Measurements from ENCODE around the gene SLC29A4.
A peak's percentile ranks its signal among the peaks of the same experiment; 100 is the strongest.
"Not testable (repeated sequence)": the region's sequence is repeated elsewhere in the genome, so short reads cannot be mapped to it uniquely, and the experiment has no call there.

SLC29A4 gene

GRCh38 chr7:5274985-5275431 lies 7.7 kb upstream of the SLC29A4 start:
- not testable (repeated sequence) for DNase-seq

- not testable (repeated sequence) for DNase-seq
These were observed 7.2 kb upstream of the SLC29A4 start for GRCh38 chr7:5275510-5275909.

GRCh38 chr7:5276123-5276522 lies 6.6 kb upstream of the SLC29A4 start:
- DNase-seq, result not testable (repeated sequence)

DNA sequence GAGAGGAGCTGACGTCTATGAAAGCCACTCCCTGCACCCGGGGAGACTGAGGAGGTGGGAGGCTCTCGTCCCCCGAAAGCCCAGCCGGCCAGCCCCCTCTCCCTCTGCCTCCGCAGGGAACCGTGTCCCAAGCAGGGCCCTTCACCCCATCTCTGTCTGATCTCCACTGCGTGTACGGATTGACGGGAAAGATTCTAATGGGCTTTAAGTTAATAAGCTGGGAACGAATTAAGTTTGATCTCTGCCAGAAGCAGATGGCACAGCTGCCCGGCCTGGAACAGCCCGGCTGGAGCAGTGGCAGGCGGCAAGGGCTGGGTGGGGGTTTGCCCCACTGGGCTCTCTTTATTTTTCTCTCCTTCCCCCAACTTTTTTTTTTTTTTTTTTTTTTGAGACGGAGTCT lies 6.1 kb upstream of the SLC29A4 start:
- DNase-seq, result no peak

GRCh38 chr7:5278766-5279165 lies 4.0 kb upstream of the SLC29A4 start:
- no peak for DNase-seq

DNA sequence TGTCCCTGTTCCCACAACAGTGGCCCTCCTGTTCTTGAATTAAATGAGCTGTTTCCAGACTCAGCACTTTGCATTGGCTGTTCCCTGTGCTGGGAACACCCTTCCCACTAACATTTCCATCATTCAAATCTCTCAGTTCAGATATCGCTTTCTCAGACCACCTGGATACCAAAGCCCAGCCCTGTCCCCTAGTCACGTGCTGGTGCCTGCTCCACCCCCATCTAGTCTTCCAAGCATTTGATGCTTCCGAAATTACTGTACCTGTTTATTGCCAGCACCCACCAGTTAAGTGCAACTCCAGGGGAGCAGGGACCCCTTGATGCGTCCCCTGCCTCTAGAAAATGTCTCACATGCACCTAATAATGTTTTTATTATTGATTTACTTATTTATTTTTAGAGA lies 3.0 kb upstream of the SLC29A4 start:
- DNase-seq, result no peak

GRCh38 chr7:5281598-5282500 lies 894 bp upstream of the SLC29A4 start:
- not testable (repeated sequence) for DNase-seq

DNA sequence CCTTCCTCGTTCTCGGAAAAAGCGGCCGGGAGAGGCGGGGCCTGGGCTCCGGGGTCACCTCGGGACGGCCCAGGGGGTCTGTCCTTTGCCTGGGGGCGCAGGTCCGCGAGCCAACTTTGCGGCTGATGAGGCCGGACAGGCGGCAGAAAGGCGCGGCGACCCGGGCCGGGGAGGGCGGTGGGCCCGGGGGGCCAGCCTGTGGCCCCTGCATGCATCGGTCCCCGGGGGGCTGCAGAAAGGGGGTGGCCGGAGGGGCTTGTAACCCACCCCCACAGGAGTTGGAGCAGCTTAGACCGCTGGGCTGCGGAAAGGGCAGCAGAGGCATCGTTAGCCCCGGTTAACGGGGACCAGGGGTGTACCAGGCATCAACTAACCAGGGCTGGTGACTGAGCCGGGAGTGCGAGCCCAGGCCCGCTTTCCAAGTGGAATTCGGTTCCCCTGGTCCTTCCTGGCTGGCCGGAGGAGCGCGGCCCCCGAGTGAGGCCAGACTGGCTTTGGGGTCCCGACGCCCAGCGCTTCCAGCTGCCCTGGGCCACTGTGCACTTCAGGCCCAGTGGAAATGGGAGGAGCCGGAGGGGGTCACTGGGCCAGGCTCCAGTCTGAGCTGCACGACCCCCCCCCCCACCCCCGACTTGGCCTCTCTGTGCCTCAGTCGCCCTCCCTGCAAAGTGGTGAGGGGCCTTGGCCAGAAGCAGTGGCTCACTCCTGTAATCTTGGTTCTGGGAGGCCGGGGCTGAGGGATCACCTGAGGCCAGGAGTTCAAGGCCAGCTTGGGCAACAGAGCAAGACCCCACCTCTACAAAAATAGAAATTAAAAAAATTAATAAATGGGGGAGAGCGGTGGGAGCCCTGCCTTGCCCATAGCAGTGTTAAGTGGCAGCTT lies 919 bp downstream of the SLC29A4 start:
- no peak for DNase-seq

DNA sequence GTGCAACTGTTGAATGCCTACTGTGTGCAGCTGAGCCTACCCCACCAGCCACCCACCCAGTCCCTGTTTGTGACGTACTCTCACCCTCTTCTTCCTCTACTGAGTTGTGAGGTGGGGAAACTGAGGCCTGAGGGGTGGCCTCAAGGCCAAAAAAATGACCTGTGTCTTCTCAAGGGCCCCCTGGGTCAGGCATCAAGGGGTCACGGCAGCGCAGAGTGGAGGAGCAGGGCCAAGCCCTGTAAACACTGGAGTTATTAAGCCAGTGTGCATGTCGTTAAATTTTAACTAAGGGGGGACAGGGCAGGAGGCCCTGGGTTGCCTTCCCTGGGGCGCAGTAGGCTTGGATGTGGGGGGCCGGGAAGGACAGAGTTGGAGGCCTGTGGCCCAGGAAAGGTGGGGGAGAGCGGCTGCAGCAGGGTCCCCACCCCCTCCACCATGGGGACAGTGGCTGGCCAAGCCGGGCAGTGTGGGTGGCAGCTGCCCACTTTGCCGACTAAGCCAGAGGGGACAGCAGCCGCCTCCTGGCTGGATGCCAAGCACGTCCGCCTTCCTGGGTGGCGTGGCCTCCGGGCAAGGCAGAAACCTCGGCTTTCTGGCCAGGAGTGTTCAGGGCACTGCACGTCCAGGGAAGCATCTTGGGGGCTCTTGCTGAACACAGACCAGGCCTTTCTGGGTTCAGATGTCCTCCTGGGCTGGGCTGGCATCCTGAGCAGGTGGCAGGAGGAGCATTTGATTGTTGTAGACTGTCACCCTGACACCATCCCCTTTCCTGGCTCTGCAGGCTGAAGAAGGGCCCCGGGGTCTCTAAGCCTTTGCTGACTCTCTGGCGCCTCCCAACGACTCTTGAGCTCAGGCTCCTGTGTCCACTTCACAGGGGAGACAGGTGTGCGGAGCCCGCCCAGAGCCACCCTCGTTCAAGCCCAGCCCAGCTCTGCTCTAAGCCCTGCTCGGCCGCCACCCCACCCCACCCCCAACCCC lies 1.9 kb downstream of the SLC29A4 start:
- DNase-seq, result no peak

- no peak for DNase-seq
These were observed 4.2 kb downstream of the SLC29A4 start for GRCh38 chr7:5286933-5287332.

DNA sequence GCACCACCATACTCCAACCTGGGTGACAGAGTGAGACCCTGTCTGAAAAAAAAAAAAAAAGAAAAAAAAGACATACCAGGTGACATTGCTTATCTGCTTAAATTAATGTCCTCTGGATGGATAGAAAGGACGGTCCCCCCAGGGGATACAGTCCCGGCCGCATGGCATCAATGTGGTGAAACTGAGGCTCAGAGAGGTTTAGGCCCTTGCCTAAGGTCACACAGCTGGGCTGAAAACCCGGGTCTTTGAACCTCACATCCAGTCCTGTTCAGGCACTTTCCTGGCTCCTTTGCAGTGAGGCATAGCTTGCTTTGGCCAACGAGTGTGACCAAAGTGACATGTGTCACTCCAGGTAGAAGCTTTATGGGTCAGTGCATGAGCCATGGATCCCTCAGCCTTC lies 4.6 kb downstream of the SLC29A4 start:
- DNase-seq, result not testable (repeated sequence)

DNA sequence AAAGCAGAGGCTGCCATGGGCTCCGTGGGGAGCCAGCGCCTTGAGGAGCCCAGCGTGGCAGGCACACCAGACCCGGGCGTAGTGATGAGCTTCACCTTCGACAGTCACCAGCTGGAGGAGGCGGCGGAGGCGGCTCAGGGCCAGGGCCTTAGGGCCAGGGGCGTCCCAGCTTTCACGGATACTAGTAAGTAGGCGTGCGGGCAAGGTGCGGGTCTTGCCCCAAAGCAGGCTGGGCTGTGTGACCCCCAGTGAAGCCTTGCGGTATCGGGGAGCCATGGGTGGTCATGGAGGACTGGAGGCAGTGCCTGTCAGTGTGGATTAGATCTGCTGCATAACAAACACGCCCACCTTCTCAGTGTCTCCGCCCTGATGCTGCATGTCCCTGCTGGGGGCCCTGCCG lies 5.1 kb downstream of the SLC29A4 start:
- DNase-seq, result no peak

GRCh38 chr7:5288560-5288959 lies 5.8 kb downstream of the SLC29A4 start:
- DNase-seq, result not testable (repeated sequence)

DNA sequence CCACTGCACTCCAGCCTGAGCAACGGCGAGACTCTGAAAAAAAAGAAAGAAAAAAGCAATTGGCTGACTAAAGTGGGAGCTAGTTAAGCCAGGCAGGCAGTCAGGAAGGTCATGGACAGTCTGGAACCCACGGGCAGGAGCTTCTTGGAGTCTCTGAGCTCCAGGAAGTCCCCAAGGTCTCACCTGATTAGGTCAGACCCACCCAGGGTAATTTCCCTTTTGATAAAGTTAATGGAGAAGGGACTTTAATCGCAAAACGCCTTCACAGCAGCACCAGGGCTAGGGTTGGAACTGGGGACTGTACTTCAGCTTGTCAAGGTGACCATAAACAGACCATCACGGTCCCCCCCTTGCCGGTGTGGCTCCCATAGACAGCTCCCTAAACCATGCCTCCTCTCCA lies 6.6 kb downstream of the SLC29A4 start:
- DNase-seq, result no peak

GRCh38 chr7:5291301-5291700 lies 8.6 kb downstream of the SLC29A4 start:
- DNase-seq, result no peak

GRCh38 chr7:5291711-5292335 lies 9.1 kb downstream of the SLC29A4 start:
- not testable (repeated sequence) for DNase-seq

GRCh38 chr7:5294169-5294987 lies 11.6 kb downstream of the SLC29A4 start:
- no peak for DNase-seq

- no peak for DNase-seq
These were observed 12.6 kb downstream of the SLC29A4 start for GRCh38 chr7:5295039-5296014.

DNA sequence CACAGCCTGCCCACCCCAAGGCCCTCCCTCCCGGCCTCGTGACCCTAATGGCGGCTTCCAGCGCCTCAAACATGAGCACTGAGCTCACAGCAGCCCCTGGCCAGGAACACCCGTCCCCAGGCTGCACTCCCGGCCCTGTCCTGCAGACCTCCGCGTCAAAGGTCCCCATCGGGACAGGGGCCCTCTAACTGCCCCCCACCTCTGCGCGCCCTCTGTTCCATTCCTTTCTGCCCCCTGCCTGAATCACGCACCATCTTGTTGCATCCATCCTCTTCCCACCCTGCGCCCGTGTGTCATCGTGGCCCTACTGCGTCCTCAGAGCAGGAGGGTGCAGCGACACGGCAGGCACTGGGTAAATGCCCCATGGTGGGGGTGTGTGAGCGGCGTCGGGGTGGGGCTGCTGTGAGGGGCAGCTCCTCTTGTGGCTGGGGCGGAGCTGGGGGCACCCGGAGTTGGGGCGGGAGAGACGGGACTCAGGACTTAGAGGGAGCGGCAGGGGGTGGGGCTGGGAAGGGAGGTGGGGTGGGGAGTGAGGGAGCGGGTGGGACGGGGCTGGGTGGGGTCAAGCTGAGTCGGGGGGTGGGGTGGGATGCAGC lies 13.4 kb downstream of the SLC29A4 start:
- peak; percentile 18 for DNase-seq

Data from T-helper 9 cell (primary cell).